Stimulated activated CD4-positive, alpha-beta T cell treated with anti-CD3 and anti-CD28 coated beads, Interleukin-12 subunit alpha, Interleukin-12 subunit beta, amount 100 ng/mL, for 24 hours (primary cell): ENCODE measurements around the gene ATP5F1C.

Experiments
- DNase-seq, 2 experiments: peaks; one replicate each; pipeline ENCODE4 v3.0.0-alpha.2; 2020; ENCODE audit warnings: low read depth in 2 of 2

ATP5F1C gene

DNA sequence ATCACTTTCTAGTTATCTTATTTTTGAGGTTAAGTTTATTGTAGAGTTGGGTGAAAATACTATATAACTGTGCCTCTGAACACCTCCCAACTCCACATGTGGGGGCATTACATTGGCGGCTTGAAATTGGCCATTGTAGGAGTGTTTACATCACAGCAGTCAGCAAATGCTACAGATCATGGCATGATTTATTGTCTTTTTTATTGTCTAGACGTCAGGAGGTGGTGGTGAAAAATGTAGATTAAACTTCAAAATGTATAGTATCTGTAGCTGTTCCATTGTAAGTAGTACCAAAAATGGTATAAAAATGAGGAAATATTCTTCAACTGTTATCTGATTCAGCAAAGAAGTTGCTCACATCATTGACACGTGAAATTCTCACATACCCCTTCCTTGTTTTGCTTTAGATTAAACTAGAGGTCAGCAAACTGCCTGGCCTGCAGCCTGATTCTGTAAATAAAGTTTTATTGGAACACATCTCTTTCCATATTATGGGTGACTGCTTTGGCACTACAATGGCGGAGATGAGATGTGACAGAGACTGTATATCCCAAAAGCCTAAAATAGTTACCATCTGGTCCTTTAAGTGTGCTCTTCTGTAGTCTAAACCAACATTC lies 65.4 kb downstream of the ATP5F1C start:
- DNase-seq, result no peak

DNA sequence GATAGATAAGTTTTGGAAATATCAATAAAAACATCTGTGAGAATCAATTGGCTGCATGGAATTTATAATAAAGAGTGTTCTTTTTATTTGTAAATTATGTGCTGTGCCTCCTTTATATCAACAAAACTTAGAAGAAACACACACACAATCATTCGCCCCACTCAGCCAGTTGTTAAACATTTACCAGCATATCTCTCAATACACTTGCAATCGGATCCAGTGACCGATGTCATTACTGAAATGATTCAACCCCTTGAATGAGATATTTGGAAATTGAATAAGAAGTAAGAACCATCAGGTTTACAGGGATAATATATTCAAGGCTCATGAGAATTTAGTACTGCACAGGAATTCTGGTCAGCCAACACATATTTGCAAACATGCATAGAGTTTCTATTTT lies 65.9 kb downstream of the ATP5F1C start:
- DNase-seq, result no peak

DNA sequence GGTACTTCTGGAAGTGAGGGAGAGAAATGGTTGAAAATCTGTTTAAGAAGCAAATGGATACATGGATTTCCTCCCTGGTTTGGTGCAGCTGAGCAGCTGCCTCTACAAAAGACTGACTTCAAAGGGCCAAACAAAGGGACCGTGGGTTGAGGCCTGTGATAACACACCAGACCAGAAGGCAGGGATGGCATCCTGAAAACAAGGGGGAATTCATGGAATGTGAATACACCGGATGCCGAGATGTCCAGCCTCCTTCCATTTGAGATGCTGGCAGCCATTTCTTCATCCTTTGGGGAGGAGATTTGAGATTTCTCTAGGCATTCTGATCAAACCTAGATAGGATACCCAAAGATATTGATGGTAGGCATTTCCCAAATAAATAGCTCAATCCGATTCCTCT lies 67.2 kb downstream of the ATP5F1C start:
- no peak for DNase-seq

DNA sequence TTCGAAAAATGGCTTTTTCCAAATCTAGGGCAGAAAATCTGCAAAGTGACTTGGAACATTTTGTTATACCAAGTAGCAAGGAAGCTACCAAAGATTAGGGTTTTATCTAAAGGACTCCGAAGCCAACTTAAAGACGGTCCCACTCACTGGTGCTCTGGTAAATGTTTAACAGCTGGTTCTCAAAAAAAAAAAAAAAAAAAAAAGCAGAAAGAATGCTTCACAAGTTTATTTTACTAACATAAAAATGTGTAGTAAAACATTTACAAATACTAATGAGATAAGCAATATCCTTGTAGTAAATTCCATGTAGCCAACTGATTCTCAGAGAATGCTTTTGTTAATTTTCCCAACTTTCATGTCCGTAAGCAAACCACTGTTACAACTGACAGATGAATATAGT lies 68.7 kb downstream of the ATP5F1C start:
- no peak for DNase-seq

DNA sequence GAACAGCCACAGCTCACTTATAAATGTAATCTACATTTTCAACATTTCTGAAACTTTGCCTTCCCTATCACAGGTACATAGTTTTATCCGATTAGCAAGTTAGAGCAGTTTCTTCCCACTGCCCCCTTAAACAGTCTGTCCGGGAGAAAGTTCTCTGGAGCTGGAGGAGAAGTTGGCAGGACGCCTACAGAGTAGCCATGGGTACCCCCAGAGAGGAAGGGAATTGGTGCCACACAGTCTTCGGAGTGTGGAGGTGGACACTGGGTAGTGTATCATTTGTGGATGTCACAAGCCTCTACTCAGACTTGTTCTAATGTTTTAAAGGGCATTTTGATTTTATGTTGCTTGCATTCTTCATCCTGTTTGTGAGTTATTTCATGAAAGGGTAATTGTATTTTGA lies 69.3 kb downstream of the ATP5F1C start:
- no peak for DNase-seq
